Measurements from ENCODE around the gene NAV3. TPM values are rescaled to one million over a fixed set of nuclear protein-coding genes. Genes with fewer than 3 reads are reported as not detected.

The NAV3 gene
- polyA plus RNA-seq, 3 donors: 0.11 TPM; not detected in 2

DNA sequence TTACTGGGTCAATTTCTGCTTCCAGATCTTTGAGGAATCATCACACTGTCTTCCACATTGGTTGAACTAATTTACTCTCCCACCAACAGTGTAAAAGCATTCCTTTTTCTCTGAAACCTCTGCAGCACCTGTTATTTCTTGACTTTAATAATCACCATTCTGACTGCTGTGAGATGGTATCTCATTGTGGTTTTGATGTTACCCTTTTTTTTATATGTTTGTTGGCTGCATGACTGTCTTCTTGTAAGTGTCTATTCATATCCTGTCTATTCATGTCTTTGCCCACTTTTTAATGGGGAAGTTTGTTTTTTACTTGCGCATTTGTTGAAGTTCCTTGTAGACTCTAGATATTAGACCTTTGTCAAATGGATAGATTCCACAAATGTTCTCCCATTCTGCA lies 324.9 kb downstream of the NAV3 start:
- H3K4me1 Mint-ChIP-seq: no peaks in the 10 kb centered on the region
- no peak overlapping the region for H3K4me3 Mint-ChIP-seq
- H3K79me2 ChIP-seq (ENCODE audit: insufficient read depth, low read length): no peaks in the 10 kb centered on the region
- no peaks in the 10 kb centered on the region for H3K4me1 ChIP-seq (ENCODE audit: control insufficient read depth in 1 of 2, insufficient read depth in 2 of 2, low read length in 2 of 2)
- WGBS (ENCODE audit: insufficient coverage): no CpG with 5 or more reads among the region's 1 CpG
- TF ChIP-seq, protein P1, sequence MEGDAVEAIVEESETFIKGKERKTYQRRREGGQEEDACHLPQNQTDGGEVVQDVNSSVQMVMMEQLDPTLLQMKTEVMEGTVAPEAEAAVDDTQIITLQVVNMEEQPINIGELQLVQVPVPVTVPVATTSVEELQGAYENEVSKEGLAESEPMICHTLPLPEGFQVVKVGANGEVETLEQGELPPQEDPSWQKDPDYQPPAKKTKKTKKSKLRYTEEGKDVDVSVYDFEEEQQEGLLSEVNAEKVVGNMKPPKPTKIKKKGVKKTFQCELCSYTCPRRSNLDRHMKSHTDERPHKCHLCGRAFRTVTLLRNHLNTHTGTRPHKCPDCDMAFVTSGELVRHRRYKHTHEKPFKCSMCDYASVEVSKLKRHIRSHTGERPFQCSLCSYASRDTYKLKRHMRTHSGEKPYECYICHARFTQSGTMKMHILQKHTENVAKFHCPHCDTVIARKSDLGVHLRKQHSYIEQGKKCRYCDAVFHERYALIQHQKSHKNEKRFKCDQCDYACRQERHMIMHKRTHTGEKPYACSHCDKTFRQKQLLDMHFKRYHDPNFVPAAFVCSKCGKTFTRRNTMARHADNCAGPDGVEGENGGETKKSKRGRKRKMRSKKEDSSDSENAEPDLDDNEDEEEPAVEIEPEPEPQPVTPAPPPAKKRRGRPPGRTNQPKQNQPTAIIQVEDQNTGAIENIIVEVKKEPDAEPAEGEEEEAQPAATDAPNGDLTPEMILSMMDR (IDR thresholded peaks at IDR 0.05): no peak
- H3K27me3 Mint-ChIP-seq (ENCODE audit: low read depth in 3 of 3): peaks cover 0 to 4% (median 3%) of the 10 kb centered on the region in 3 donors
- DNase-seq: no peak
- H2AFZ ChIP-seq (ENCODE audit: insufficient read depth, low read depth, low read length, poor library complexity, severe bottlenecking): no peak overlapping the region
- no peak overlapping the region for H3K9ac ChIP-seq (ENCODE audit: insufficient read depth, low read length, poor library complexity, severe bottlenecking)
- H3K36me3 Mint-ChIP-seq: no peaks in the 10 kb centered on the region
- no peak overlapping the region for H3K4me3 ChIP-seq (replicated peaks in 1 of 3; ENCODE audit: low read depth in 2 of 3, low read length in 3 of 3)
- H4K20me1 ChIP-seq (ENCODE audit: insufficient read depth, low read length): no peaks in the 10 kb centered on the region
- H3K36me3 ChIP-seq (replicated peaks in 1 of 2; ENCODE audit: control insufficient read depth in 1 of 2, insufficient read depth in 2 of 2, low read length in 2 of 2): no peaks in the 10 kb centered on the region
- H3K9me3 Mint-ChIP-seq: peaks cover 0 to 2% (median 0%) of the 10 kb centered on the region in 7 donors
- no peaks in the 10 kb centered on the region for H3K9me3 ChIP-seq (replicated peaks in 1 of 2; ENCODE audit: control insufficient read depth in 1 of 2, insufficient read depth in 1 of 2, low read length in 2 of 2)
- no peaks in the 10 kb centered on the region for H3K27me3 ChIP-seq (ENCODE audit: control insufficient read depth in 2 of 2, insufficient read depth in 2 of 2, low read length in 2 of 2)
- intact Hi-C loops (cut with micrococcal nuclease): no loop called here
- H3K27ac ChIP-seq (ENCODE audit: low read depth in 1 of 2, low read length in 2 of 2): no peak overlapping the region
- no peak overlapping the region for H3K27ac Mint-ChIP-seq
- H3K4me2 ChIP-seq (replicated peaks; ENCODE audit: extremely low read depth, low read length, poor library complexity, severe bottlenecking): no peak overlapping the region

DNA sequence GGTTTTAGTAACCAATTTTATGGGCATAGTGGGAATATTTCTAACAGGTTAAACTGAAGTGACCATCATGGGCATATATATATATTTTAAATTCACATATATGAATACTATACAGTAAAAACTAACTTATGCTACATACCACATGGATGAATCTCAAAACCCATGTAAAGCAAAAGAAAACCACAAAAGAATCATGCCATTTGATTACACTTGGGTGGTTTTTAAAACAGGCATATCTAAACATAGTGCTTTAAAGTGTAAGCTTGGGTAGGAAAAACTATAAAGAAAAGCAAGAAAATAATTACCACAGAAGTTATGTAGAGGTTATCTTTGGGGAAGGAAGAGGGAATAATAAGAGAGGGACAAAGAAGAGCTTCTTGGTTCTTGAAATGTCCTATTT lies 326.1 kb downstream of the NAV3 start:
- no peaks in the 10 kb centered on the region for H3K36me3 ChIP-seq (replicated peaks in 1 of 2; ENCODE audit: control insufficient read depth in 1 of 2, insufficient read depth in 2 of 2, low read length in 2 of 2)
- H2AFZ ChIP-seq (ENCODE audit: insufficient read depth, low read depth, low read length, poor library complexity, severe bottlenecking): no peak overlapping the region
- Mint-ChIP-seq H3K4me1 (no peaks in the 10 kb centered on the region), H3K36me3 (no peaks in the 10 kb centered on the region), H3K9me3 (peaks cover 0 to 2% (median 0%) of the 10 kb centered on the region in 7 donors), H3K27me3 (ENCODE audit: low read depth in 3 of 3) (peaks cover 0 to 4% (median 2%) of the 10 kb centered on the region in 3 donors), H3K4me3 (no peak overlapping the region), H3K27ac (no peak overlapping the region)
- TF ChIP-seq, protein P1 (IDR thresholded peaks at IDR 0.05): no peak
- H3K9ac ChIP-seq (ENCODE audit: insufficient read depth, low read length, poor library complexity, severe bottlenecking): no peak overlapping the region
- no peaks in the 10 kb centered on the region for H4K20me1 ChIP-seq (ENCODE audit: insufficient read depth, low read length)
- no peak overlapping the region for H3K4me3 ChIP-seq (replicated peaks in 1 of 3; ENCODE audit: low read depth in 2 of 3, low read length in 3 of 3)
- no peak for DNase-seq
- intact Hi-C loops (cut with micrococcal nuclease): no loop called here
- H3K4me2 ChIP-seq (replicated peaks; ENCODE audit: extremely low read depth, low read length, poor library complexity, severe bottlenecking): no peak overlapping the region
- H3K79me2 ChIP-seq (ENCODE audit: insufficient read depth, low read length): no peaks in the 10 kb centered on the region
- H3K9me3 ChIP-seq (replicated peaks in 1 of 2; ENCODE audit: control insufficient read depth in 1 of 2, insufficient read depth in 1 of 2, low read length in 2 of 2): no peaks in the 10 kb centered on the region
- H3K27me3 ChIP-seq (ENCODE audit: control insufficient read depth in 2 of 2, insufficient read depth in 2 of 2, low read length in 2 of 2): no peaks in the 10 kb centered on the region
- H3K4me1 ChIP-seq (ENCODE audit: control insufficient read depth in 1 of 2, insufficient read depth in 2 of 2, low read length in 2 of 2): no peaks in the 10 kb centered on the region
- no peak overlapping the region for H3K27ac ChIP-seq (ENCODE audit: low read depth in 1 of 2, low read length in 2 of 2)

Data from CD14-positive monocyte (primary cell).